H9 (cell line): ENCODE results near the gene BTLA. TPM values are rescaled to one million over a fixed set of nuclear protein-coding genes. Genes with fewer than 3 reads are reported as not detected.
"Not testable (repeated sequence)": the region's sequence is repeated elsewhere in the genome, so short reads cannot be mapped to it uniquely, and the experiment has no call there.

ENCODE experiments used
- DNase-seq: peaks from one replicate; pipeline ENCODE4 v3.0.0-alpha.2; 2017
- H2AFZ ChIP-seq: one replicate; pipeline ENCODE4 v1.6.1; 2013; ENCODE audit warnings: mild to moderate bottlenecking, low read length, control low read depth, moderate library complexity
- H2AK5ac ChIP-seq: 2 replicates; pipeline ENCODE4 v1.6.1; 2013; ENCODE audit warnings: low read length, control low read depth, mixed read lengths; ENCODE audit not compliant: insufficient read length
- H2BK120ac ChIP-seq: one replicate; pipeline ENCODE4 v1.6.1; 2013; ENCODE audit warnings: low read depth, mild to moderate bottlenecking, low read length, control low read depth, inconsistent platforms; ENCODE audit not compliant: poor library complexity, severe bottlenecking
- H2BK12ac ChIP-seq: 2 replicates; pipeline ENCODE4 v1.6.1; 2013; ENCODE audit warnings: low read length, control low read depth, mixed read lengths, low read depth; ENCODE audit not compliant: insufficient read length
- H2BK15ac ChIP-seq: 2 replicates; pipeline ENCODE4 v1.6.1; 2013; ENCODE audit warnings: low read depth, low read length, control low read depth
- H2BK20ac ChIP-seq: one replicate; pipeline ENCODE4 v1.6.1; 2013; ENCODE audit warnings: low read depth, mild to moderate bottlenecking, low read length, control low read depth, inconsistent platforms; ENCODE audit not compliant: poor library complexity, severe bottlenecking
- H2BK5ac ChIP-seq: 2 replicates; pipeline ENCODE4 v1.6.1; 2013; ENCODE audit warnings: low read length, control low read depth, mixed read lengths; ENCODE audit not compliant: insufficient read length
- H3K14ac ChIP-seq: 2 replicates; pipeline ENCODE4 v1.6.1; 2013; ENCODE audit warnings: low read length, control low read depth; ENCODE audit not compliant: insufficient read depth
- H3K18ac ChIP-seq: 2 replicates; pipeline ENCODE4 v1.6.1; 2013; ENCODE audit warnings: low read depth, mild to moderate bottlenecking, mixed read lengths, low read length, control low read depth; ENCODE audit not compliant: insufficient read length
- H3K23ac ChIP-seq: 2 replicates; pipeline ENCODE4 v1.6.1; 2013; ENCODE audit warnings: low read length, control low read depth, mixed read lengths, low read depth; ENCODE audit not compliant: insufficient read length
- H3K23me2 ChIP-seq: 2 replicates; pipeline ENCODE4 v1.6.1; 2013; ENCODE audit warnings: low read depth, mild to moderate bottlenecking, mixed read lengths, low read length, control low read depth; ENCODE audit not compliant: insufficient read length, poor library complexity, severe bottlenecking
- H3K27ac ChIP-seq: 2 replicates; pipeline ENCODE4 v1.5.1; 2013; ENCODE audit warnings: low read length, control low read depth, mixed read lengths, low read depth; ENCODE audit not compliant: insufficient read length
- H3K27me3 ChIP-seq: 2 replicates; pipeline ENCODE4 v1.6.1; 2013; ENCODE audit warnings: low read length, control low read depth, inconsistent platforms; ENCODE audit not compliant: insufficient read depth
- H3K4ac ChIP-seq: 2 replicates; pipeline ENCODE4 v1.6.1; 2013; ENCODE audit warnings: low read depth, mild to moderate bottlenecking, control low read depth, inconsistent platforms, low read length, moderate library complexity
- H3K4me1 ChIP-seq: 2 replicates; pipeline ENCODE4 v1.6.1; 2013; ENCODE audit warnings: low read length, control low read depth, inconsistent platforms; ENCODE audit not compliant: insufficient read depth
- H3K4me2 ChIP-seq: 2 replicates; pipeline ENCODE4 v1.6.1; 2013; ENCODE audit warnings: low read length, control low read depth, mixed read lengths; ENCODE audit not compliant: insufficient read length, insufficient read depth
- H3K56ac ChIP-seq: 2 replicates; pipeline ENCODE4 v1.6.1; 2013; ENCODE audit warnings: low read depth, mild to moderate bottlenecking, mixed read lengths, low read length, control low read depth; ENCODE audit not compliant: insufficient read length
- H3K79me1 ChIP-seq: 2 replicates; pipeline ENCODE4 v1.6.1; 2013; ENCODE audit warnings: low read depth, mild to moderate bottlenecking, moderate library complexity, low read length, control low read depth, inconsistent platforms; ENCODE audit not compliant: insufficient read depth, poor library complexity, severe bottlenecking
- H3K79me2 ChIP-seq: 2 replicates; pipeline ENCODE4 v1.6.1; 2013; ENCODE audit warnings: low read length, control low read depth, inconsistent platforms; ENCODE audit not compliant: insufficient read depth
- H3K9ac ChIP-seq: 2 replicates; pipeline ENCODE4 v1.6.1; 2013; ENCODE audit warnings: low read length, control low read depth, mixed read lengths; ENCODE audit not compliant: insufficient read length; ENCODE audit errors: extremely low read depth
- H3K9me3 ChIP-seq: one replicate; pipeline ENCODE4 v1.6.1; 2013; ENCODE audit warnings: low read depth, low read length, inconsistent platforms; ENCODE audit not compliant: control insufficient read depth
- H3T11ph ChIP-seq: one replicate; pipeline ENCODE4 v1.6.1; 2013; ENCODE audit warnings: mild to moderate bottlenecking, low read length, control low read depth, inconsistent platforms
- H4K20me1 ChIP-seq: one replicate; pipeline ENCODE4 v1.6.1; 2013; ENCODE audit not compliant: control insufficient read depth, insufficient read length, insufficient read depth
- H4K5ac ChIP-seq: 2 replicates; pipeline ENCODE4 v1.6.1; 2013; ENCODE audit warnings: low read depth, mild to moderate bottlenecking, mixed read lengths, low read length, control low read depth; ENCODE audit not compliant: insufficient read length
- H4K8ac ChIP-seq: replicated peaks from 2 replicates; pipeline ENCODE4 v1.6.1; 2013; ENCODE audit warnings: low read length, control low read depth, mixed read lengths, low read depth; ENCODE audit not compliant: insufficient read length
- H4K91ac ChIP-seq: 2 replicates; pipeline ENCODE4 v1.6.1; 2013; ENCODE audit warnings: low read depth, mild to moderate bottlenecking, moderate library complexity, mixed read lengths, low read length, control low read depth; ENCODE audit not compliant: insufficient read length
- H3K27ac Mint-ChIP-seq, 3 experiments: 2 replicates in 2 of 3; 3 replicates in 1 of 3; pipeline ENCODE4 v1.8.0; 2020 to 2021; ENCODE audit warnings: mixed read lengths in 3 of 3, mild to moderate bottlenecking in 1 of 3, moderate library complexity in 1 of 3
- H3K27me3 Mint-ChIP-seq: 2 replicates; pipeline ENCODE4 v1.8.0; 2021; ENCODE audit warnings: low read depth, mild to moderate bottlenecking, moderate library complexity, mixed read lengths
- H3K36me3 Mint-ChIP-seq, 3 experiments: 2 replicates in 2 of 3; 3 replicates in 1 of 3; pipeline ENCODE4 v1.8.0; 2020 to 2021; ENCODE audit warnings: low read depth in 3 of 3, mixed read lengths in 3 of 3; ENCODE audit not compliant: insufficient read depth in 1 of 3
- H3K4me1 Mint-ChIP-seq, 2 experiments: 2 replicates each; pipeline ENCODE4 v1.8.0; 2020; ENCODE audit warnings: mixed read lengths in 2 of 2
- H3K4me3 Mint-ChIP-seq, 2 experiments: 2 replicates in 1 of 2; 3 replicates in 1 of 2; pipeline ENCODE4 v1.8.0; 2020 to 2021; ENCODE audit warnings: mild to moderate bottlenecking in 2 of 2, mixed read lengths in 2 of 2, moderate library complexity in 1 of 2
- H3K9me3 Mint-ChIP-seq, 2 experiments: 2 replicates in 1 of 2; 3 replicates in 1 of 2; pipeline ENCODE4 v1.8.0; 2020; ENCODE audit warnings: mild to moderate bottlenecking in 2 of 2, mixed read lengths in 2 of 2, moderate library complexity in 1 of 2
- CTCF ChIP-seq: fragments of 200-600 bp; sonication (generic); conservative IDR thresholded peaks from 3 replicates; pipeline ENCODE4 v1.8.0; 2021; ENCODE audit warnings: antibody characterized with exemption, mild to moderate bottlenecking
- whole genome bisulfite sequencing: extraction: QIAGEN DNeasy Blood & Tissue Kit; methylation state at CpG from one replicate; pipeline ENCODE4 v1.1.7; 2013; ENCODE audit warnings: missing lambda C conversion rate, low lambda C conversion rate, mixed read lengths; ENCODE audit not compliant: insufficient read length; ENCODE audit errors: extremely low coverage; 5-methylcytosine and 5-hydroxymethylcytosine counted together
- total RNA-seq: library from RNA; stranded (reverse); gene quantifications from 2 replicates; pipeline ENCODE4 v1.2.1, GENCODE V29; 2021

Gene BTLA
- total RNA-seq, 1 experiment from 2014 or later: not detected

- Mint-ChIP-seq H3K4me1 (no peaks in the 10 kb centered on the region), H3K9me3 (no peaks in the 10 kb centered on the region)
- H3K4ac ChIP-seq: no peak overlapping the region
Measured at GRCh38 chr3:112530573-112530972, 31.3 kb upstream of the BTLA start.

GRCh38 chr3:112524127-112524526 is 24.9 kb upstream of the BTLA start:
- H3K36me3 Mint-ChIP-seq, H3K9me3 ChIP-seq, H3K4me1 Mint-ChIP-seq, H2BK120ac ChIP-seq, H3K23me2 ChIP-seq, H3T11ph ChIP-seq, H3K4ac ChIP-seq, H3K27ac Mint-ChIP-seq, H4K91ac ChIP-seq, H2BK5ac ChIP-seq, H3K14ac ChIP-seq, H3K27me3 ChIP-seq, H3K27ac ChIP-seq, H4K20me1 ChIP-seq, H3K27me3 Mint-ChIP-seq, H2BK12ac ChIP-seq, H3K9ac ChIP-seq, H3K18ac ChIP-seq, H3K79me2 ChIP-seq, H3K4me1 ChIP-seq, H2AFZ ChIP-seq, H3K4me3 Mint-ChIP-seq, H3K9me3 Mint-ChIP-seq, H2BK20ac ChIP-seq, H4K5ac ChIP-seq, H2AK5ac ChIP-seq, H4K8ac ChIP-seq, H3K56ac ChIP-seq, H3K4me2 ChIP-seq, H3K23ac ChIP-seq, DNase-seq, H2BK15ac ChIP-seq, H3K79me1 ChIP-seq: not testable (repeated sequence)
- WGBS: no CpG with 5 or more reads among the region's 6 CpGs

More at GRCh38 chr3:112530573-112530972, 31.3 kb upstream of the BTLA start:
- H3K9me3 ChIP-seq: no peaks in the 10 kb centered on the region
- H3K4me3 Mint-ChIP-seq: no peak overlapping the region
- H2AFZ ChIP-seq: no peak overlapping the region
- H2BK20ac ChIP-seq: no peak overlapping the region
- H3K18ac ChIP-seq: no peak overlapping the region
- no peaks in the 10 kb centered on the region for H3K27me3 ChIP-seq
- DNase-seq: no peak
- no peak overlapping the region for H3K27ac ChIP-seq
- H3K27ac Mint-ChIP-seq: no peak overlapping the region
- H3K9ac ChIP-seq: no peak overlapping the region
- H4K5ac ChIP-seq: no peak overlapping the region
- H3K23ac ChIP-seq: no peak overlapping the region
- no peak overlapping the region for H4K8ac ChIP-seq
- no peak overlapping the region for H3K4me2 ChIP-seq
- H3K4me1 ChIP-seq: no peaks in the 10 kb centered on the region
- no peaks in the 10 kb centered on the region for H3K79me2 ChIP-seq
- no peak overlapping the region for H3T11ph ChIP-seq
- H3K23me2 ChIP-seq: no peaks in the 10 kb centered on the region
- no peak overlapping the region for H3K56ac ChIP-seq
- no peak overlapping the region for H4K91ac ChIP-seq
- no peak overlapping the region for H2BK15ac ChIP-seq
- no peak overlapping the region for H3K14ac ChIP-seq
- peaks cover 4 to 33% (median 7%) of the 10 kb centered on the region in 3 experiments for H3K36me3 Mint-ChIP-seq
- H2BK12ac ChIP-seq: no peak overlapping the region
- H3K79me1 ChIP-seq: no peaks in the 10 kb centered on the region
- no peak for TF ChIP-seq CTCF
- H2BK5ac ChIP-seq: no peak overlapping the region
- no peak overlapping the region for H2BK120ac ChIP-seq
- H2AK5ac ChIP-seq: no peak overlapping the region
- H4K20me1 ChIP-seq: no peaks in the 10 kb centered on the region
- WGBS: no CpG with 5 or more reads among the region's 3 CpGs
- H3K27me3 Mint-ChIP-seq: no peaks in the 10 kb centered on the region
